Common myeloid progenitor, CD34-positive (primary cell): ENCODE results near the gene CEP170B.
"Not testable (repeated sequence)": the region's sequence is repeated elsewhere in the genome, so short reads cannot be mapped to it uniquely, and the experiment has no call there.

Source experiments
- CTCF ChIA-PET: fragments of 350-600 bp; sonication (Branson Sonifier 250); formaldehyde crosslinking; loops from one replicate; lab custom pipeline; 2021; ENCODE audit warnings: antibody characterized with exemption; lab: Charles Lee
- POLR2A ChIA-PET: fragments of 350-600 bp; sonication (Branson Sonifier 250); formaldehyde crosslinking; loops from one replicate; lab custom pipeline; 2021; ENCODE audit warnings: antibody characterized with exemption; lab: Charles Lee
- DNase-seq, 3 donors: peaks; one replicate each; pipeline versions ENCODE4 v3.0.0 to v3.0.0-alpha.2; 2013
- H3K27ac ChIP-seq, 2 experiments: 1 replicate in 1 of 2; 2 replicates in 1 of 2; pipeline ENCODE4 v1.7.0; 2013; ENCODE audit warnings: inconsistent platforms in 2 of 2, low read length in 2 of 2, mild to moderate bottlenecking in 2 of 2, low read depth in 1 of 2, moderate library complexity in 1 of 2; ENCODE audit not compliant: severe bottlenecking in 2 of 2, insufficient read depth in 1 of 2, poor library complexity in 1 of 2
- H3K27me3 ChIP-seq, 5 experiments: replicated peaks in 2 of 5; 1 replicate in 3 of 5; 2 replicates in 2 of 5; pipeline versions ENCODE4 v1.6.1 to v1.7.0; 2013; ENCODE audit warnings: low read length in 4 of 5, mild to moderate bottlenecking in 2 of 5, moderate library complexity in 2 of 5, inconsistent platforms in 1 of 5; ENCODE audit not compliant: insufficient read depth in 5 of 5, control insufficient read depth in 4 of 5
- H3K36me3 ChIP-seq, 4 experiments: 1 replicate in 2 of 4; 2 replicates in 2 of 4; pipeline versions ENCODE4 v1.6.1 to v1.7.0; 2013; ENCODE audit warnings: low read length in 3 of 4, control low read depth in 1 of 4, mild to moderate bottlenecking in 1 of 4; ENCODE audit not compliant: control insufficient read depth in 4 of 4, insufficient read depth in 4 of 4
- H3K4me1 ChIP-seq, 4 experiments: 1 replicate in 3 of 4; 2 replicates in 1 of 4; pipeline versions ENCODE4 v1.6.1 to v1.7.1; 2013; ENCODE audit warnings: low read length in 3 of 4, mild to moderate bottlenecking in 3 of 4, control low read depth in 1 of 4, inconsistent platforms in 1 of 4, moderate library complexity in 1 of 4; ENCODE audit not compliant: control insufficient read depth in 4 of 4, insufficient read depth in 4 of 4; ENCODE audit errors: control extremely low read depth in 1 of 4
- H3K4me3 ChIP-seq, 7 experiments: 1 replicate in 4 of 7; 2 replicates in 3 of 7; pipeline versions ENCODE4 v1.5.1 to v1.7.0; 2013; ENCODE audit warnings: mild to moderate bottlenecking in 7 of 7, low read length in 6 of 7, moderate library complexity in 6 of 7, inconsistent platforms in 2 of 7, low read depth in 2 of 7, control low read depth in 1 of 7; ENCODE audit not compliant: insufficient read depth in 4 of 7, control insufficient read depth in 1 of 7; ENCODE audit errors: extremely low read depth in 1 of 7
- H3K9me3 ChIP-seq, 5 experiments: 1 replicate in 4 of 5; 2 replicates in 1 of 5; pipeline versions ENCODE4 v1.6.1 to v1.7.1; 2013; ENCODE audit warnings: low read length in 4 of 5, mild to moderate bottlenecking in 2 of 5, inconsistent platforms in 1 of 5, low read depth in 1 of 5, moderate library complexity in 1 of 5; ENCODE audit not compliant: control insufficient read depth in 4 of 5, insufficient read depth in 2 of 5; ENCODE audit errors: control extremely low read depth in 1 of 5
- WGBS: methylation state at CpG from one replicate; pipeline ENCODE4 v1.1.5; 2013; ENCODE audit not compliant: insufficient coverage; 5-methylcytosine and 5-hydroxymethylcytosine counted together

Gene CEP170B

DNA sequence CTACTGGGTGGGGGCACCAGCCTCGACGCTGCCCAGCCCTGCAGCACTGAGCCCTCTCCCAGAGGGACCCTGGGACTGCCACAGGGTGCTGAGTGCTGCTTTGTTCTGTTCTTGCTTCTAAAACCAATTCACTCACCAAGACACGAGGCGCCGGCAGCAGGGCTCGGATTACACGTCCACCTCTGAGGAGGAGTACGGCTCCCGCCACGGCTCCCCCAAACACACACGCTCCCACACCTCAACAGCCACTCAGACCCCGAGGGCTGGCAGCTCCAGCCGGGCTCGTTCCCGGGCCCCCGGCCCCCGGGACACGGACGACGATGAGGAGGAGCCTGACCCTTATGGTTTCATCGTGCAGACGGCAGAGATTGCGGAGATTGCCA, 24.3 kb downstream of the CEP170B start:
- Histone ChIP-seq H3K27me3 (peaks cover 0 to 2% (median 0%) of the 10 kb centered on the region in 5 experiments), H3K4me3 (no peak overlapping the region), H3K9me3 (no peaks in the 10 kb centered on the region), H3K4me1 (no peaks in the 10 kb centered on the region), H3K27ac (no peak overlapping the region), H3K36me3 (no peaks in the 10 kb centered on the region)
- no peak for DNase-seq
- WGBS: 92% methylated on average over 19 of the region's 23 CpGs
- POLR2A ChIA-PET: no interaction called here
- CTCF ChIA-PET: no interaction called here

DNA sequence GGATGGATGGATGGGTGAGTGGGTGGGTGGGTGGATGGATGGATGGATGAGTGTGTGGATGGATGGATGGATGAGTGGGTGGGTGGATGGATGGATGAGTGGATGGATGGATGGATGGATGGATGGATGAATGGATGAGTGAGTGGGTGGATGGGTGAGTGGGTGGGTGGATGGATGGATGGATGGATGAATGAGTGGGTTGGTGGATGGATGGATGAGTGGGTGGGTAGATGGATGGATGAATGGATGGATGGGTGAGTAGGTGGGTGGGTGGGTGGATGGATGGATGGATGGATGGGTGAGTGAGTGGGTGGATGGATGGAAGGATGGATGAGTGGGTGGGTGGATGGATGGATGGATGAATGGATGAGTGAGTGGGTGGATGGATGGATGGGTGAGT, 25.2 kb downstream of the CEP170B start:
- H3K4me1 ChIP-seq, POLR2A ChIA-PET, CTCF ChIA-PET: not testable (repeated sequence)

DNA sequence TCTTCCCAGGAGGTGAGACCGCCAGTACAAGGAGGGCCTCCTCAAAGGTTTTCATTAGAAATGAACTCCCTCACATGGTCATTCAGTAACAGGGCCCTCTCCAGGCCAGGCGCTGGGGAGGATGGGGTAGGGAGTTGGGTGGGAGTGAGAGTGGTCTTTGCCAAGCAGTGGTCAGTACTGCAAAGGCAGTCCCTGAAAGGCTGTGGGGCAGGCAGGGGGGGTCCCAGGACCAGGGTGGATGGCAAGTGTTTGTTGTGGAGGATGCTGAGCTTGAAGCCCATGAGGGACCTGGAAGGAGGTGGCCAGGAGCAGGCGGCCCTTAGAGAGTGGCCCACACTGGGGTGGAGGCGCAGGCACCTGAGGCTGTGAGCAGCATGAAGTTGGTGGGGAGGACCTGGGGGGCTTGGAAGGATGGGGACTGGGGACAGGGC, 26.1 kb downstream of the CEP170B start:
- ChIA-PET POLR2A (no interaction called here), CTCF (interaction anchor here (1.5 kb wide), 1 partner anchor 120 kb away, joined by 3 read pairs; no protein-coding TSS in a partner anchor)
- 100% methylated on average over 1 of the region's 4 CpGs for WGBS
- Histone ChIP-seq H3K27ac (no peak overlapping the region), H3K9me3 (no peaks in the 10 kb centered on the region), H3K4me1 (peaks cover 0 to 1% (median 0%) of the 10 kb centered on the region in 4 experiments), H3K4me3 (no peak overlapping the region), H3K36me3 (no peaks in the 10 kb centered on the region), H3K27me3 (peaks cover 0 to 2% (median 0%) of the 10 kb centered on the region in 5 experiments)
- DNase-seq: no peak

More for the DNA sequence above, 25.2 kb downstream of the CEP170B start:
- not testable (repeated sequence) for H3K36me3 ChIP-seq, H3K27ac ChIP-seq, H3K27me3 ChIP-seq, DNase-seq, H3K4me3 ChIP-seq, H3K9me3 ChIP-seq

DNA sequence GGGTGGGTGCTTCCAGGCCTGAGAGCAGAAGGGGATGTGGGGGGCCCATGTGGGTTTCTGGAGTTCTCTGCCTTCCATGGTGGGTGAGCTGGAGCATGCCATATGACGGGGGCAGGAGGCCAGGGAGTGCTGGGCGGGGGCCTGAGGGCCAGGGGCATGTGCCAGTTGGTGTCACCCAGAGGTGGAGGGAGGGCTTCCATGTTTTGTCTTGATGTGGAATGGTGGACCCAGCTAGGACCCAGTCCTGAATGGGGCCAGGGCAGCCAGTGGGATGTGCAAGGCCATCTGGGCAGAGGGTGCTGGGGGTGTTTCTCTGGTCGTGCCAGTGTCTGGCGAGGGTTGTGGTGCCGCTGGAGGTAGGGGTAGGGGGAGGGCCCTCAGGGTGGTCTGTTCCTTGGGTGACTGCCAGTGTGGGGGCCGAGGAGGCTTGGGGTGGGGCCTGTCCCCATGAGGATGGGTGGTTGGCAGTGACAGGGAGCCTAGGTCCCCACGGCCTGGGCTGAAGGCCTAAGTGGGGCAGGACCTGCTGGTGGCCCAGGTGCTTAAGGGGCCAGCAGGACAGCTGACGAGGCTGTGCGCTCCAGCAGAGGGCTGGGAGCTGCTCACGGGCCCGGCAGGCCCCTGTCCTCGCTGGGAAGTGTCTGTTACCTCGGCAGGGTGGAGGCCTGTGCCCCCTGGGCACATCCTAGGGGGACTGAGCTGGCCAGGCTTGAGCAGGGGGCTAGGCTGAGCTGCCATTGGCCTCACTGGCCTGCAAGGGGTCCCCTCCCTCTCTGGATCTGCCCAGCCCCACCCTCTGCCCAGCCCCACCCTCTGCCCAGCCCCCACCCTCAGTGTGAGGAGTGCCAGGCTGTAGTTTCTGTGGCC, 26.8 kb downstream of the CEP170B start:
- H3K27ac ChIP-seq: no peak overlapping the region
- no peak overlapping the region for H3K4me3 ChIP-seq
- H3K27me3 ChIP-seq: peaks cover 0 to 2% (median 0%) of the 10 kb centered on the region in 5 experiments
- WGBS: 92% methylated on average over 10 of the region's 13 CpGs
- no peak for DNase-seq
- peaks cover 0 to 1% (median 0%) of the 10 kb centered on the region in 4 experiments for H3K4me1 ChIP-seq
- ChIA-PET CTCF (interaction anchor here (1.5 to 1.6 kb wide), 2 partner anchors 23 to 121 kb away, joined by 3 to 4 read pairs; no protein-coding TSS in a partner anchor), POLR2A (no interaction called here)
- no peaks in the 10 kb centered on the region for H3K9me3 ChIP-seq
- H3K36me3 ChIP-seq: no peaks in the 10 kb centered on the region

DNA sequence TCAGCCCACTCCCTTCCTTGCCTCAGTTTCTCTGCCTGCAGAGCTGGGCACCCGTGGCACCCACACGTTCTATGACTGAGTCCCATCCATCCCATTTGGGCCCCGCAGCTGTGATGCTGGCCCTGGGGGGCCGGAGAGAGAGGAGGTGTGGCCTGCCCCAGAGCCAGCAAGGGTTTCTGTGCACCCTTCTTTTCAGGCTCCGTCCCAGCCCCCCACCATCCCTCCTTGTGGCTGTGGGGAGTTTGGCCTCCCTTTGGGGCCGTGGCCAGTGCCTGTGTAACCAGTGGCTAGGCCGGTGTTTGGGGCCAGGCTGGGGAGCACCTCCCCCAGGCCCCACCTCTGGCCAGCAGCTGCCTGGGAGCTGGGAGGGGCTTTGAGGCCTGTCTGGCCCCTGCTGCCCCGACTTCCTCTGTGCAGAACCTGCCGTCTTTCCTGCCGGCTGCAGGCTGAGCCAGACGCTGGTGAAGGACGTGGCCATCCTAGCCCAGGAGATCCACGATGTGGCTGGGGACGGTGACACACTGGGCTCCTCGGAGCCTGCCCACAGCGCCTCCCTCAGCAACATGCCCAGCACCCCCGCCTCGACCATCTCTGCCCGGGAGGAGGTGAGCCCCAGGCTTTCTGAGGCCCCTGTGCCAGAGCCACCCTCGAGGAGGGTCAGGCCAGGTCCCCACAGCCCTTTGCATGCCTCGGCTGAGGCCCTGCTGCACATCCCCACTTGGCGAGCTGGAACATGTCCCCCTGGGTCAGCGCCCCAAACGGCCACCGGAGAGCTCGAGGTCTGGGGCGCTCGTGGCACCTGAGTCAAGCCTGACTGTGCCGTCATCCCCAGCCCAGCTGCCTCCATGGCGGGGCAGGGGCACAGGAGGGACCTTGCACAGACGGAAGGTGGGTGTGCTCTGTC, 27.7 kb downstream of the CEP170B start:
- Histone ChIP-seq H3K4me3 (no peak overlapping the region), H3K27me3 (peaks cover 0 to 2% (median 0%) of the 10 kb centered on the region in 5 experiments), H3K9me3 (no peaks in the 10 kb centered on the region), H3K4me1 (peaks cover 0 to 1% (median 0%) of the 10 kb centered on the region in 4 experiments), H3K27ac (no peak overlapping the region), H3K36me3 (no peaks in the 10 kb centered on the region)
- WGBS: 74% methylated on average over 25 of the region's 31 CpGs
- ChIA-PET POLR2A (no interaction called here), CTCF (interaction anchor here (1.3 to 2.1 kb wide), 5 partner anchors 24 to 194 kb away, joined by 3 to 5 read pairs (median 4); no protein-coding TSS in a partner anchor)
- no peak for DNase-seq

DNA sequence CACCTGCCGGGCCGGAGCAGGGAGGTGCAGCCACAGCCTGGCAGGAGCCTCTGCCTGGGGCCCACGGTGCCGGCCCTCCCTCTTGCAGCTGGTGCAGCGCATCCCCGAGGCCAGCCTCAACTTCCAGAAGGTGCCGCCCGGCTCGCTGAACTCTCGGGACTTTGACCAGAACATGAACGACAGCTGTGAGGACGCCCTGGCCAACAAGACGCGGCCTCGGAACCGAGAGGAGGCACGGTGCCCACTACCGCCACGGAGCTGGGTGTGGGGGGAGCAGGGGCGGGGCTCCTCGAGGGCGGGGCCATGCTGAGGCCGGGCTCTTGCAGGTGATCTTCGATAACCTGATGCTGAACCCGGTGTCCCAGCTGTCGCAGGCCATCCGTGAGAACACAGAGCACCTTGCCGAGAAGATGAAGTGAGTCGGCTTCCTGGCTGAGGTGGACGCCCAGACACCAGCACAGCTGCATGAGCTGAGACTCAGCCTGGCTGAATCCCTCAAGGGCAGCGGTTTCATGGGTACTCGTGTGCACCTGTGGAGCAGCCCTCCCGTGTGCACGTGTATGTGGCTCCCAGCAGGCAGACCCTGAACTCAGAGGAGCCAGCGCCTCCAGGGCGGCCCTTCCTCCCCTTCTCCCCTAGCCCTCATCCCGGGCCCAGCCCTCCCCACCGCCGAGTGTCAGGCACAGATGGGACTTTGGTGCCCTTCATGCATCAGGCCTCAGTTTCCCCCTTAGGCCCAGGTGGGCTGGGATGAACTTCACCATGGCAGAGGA, 28.6 kb downstream of the CEP170B start:
- no peak for DNase-seq
- Histone ChIP-seq H3K36me3 (no peaks in the 10 kb centered on the region), H3K27ac (no peak overlapping the region), H3K27me3 (peaks cover 0 to 2% (median 0%) of the 10 kb centered on the region in 5 experiments), H3K9me3 (no peaks in the 10 kb centered on the region), H3K4me3 (no peak overlapping the region), H3K4me1 (peaks cover 0 to 1% (median 0%) of the 10 kb centered on the region in 4 experiments)
- CTCF ChIA-PET: interaction anchor here (1.1 to 2.1 kb wide), 8 partner anchors 11 to 193 kb away, joined by 3 to 5 read pairs (median 3); no protein-coding TSS in a partner anchor
- POLR2A ChIA-PET: no interaction called here
- 89% methylated on average over 30 of the region's 39 CpGs for WGBS
